ENCODE measurements around the gene NOP14.

DNA sequence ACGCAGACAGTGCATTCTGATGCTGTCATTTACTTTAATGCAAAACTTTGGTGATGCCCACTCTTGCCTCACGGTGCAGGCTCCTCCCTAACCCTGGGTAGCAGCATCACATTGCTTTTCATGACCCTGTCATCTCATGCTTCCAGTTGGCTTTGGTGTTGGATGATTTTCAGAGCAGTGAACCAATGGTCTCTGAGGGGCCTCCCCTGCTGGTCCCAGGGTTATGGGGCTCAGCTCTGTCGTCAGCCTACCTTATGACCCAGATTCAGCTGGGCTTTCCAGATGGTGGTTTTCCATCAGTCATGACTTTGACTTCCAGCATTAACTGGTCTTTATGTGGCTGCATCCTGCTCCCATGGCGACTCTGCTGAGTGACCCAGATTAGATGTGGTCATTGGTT is 56.0 kb downstream of the NOP14 start:
- TF ChIP-seq RXRA (IDR thresholded peaks at IDR 0.05; ENCODE audit: borderline replicate concordance, low read depth) (no peak), EP300 (IDR thresholded peaks at IDR 0.05; ENCODE audit: borderline replicate concordance in 1 of 2, low read depth in 1 of 2, low read length in 1 of 2) (no peak), POLR2AphosphoS5 (IDR thresholded peaks at IDR 0.05; ENCODE audit: low read depth, low read length) (no peak), JUND (IDR thresholded peaks at IDR 0.05) (no peak), TAF1 (IDR thresholded peaks at IDR 0.05; ENCODE audit: borderline replicate concordance, low read depth, low read length) (no peak), GATA2 (CRISPR knock-in tag; IDR thresholded peaks at IDR 0.05) (no peak), EZH2phosphoT487 (IDR thresholded peaks at IDR 0.05; ENCODE audit: borderline replicate concordance, low read depth) (no peak), YY1 (IDR thresholded peaks at IDR 0.05; ENCODE audit: low read depth) (no peak), NRF1 (IDR thresholded peaks at IDR 0.05; ENCODE audit: low read depth, low read length) (no peak)
- TF ChIP-seq, protein P1, sequence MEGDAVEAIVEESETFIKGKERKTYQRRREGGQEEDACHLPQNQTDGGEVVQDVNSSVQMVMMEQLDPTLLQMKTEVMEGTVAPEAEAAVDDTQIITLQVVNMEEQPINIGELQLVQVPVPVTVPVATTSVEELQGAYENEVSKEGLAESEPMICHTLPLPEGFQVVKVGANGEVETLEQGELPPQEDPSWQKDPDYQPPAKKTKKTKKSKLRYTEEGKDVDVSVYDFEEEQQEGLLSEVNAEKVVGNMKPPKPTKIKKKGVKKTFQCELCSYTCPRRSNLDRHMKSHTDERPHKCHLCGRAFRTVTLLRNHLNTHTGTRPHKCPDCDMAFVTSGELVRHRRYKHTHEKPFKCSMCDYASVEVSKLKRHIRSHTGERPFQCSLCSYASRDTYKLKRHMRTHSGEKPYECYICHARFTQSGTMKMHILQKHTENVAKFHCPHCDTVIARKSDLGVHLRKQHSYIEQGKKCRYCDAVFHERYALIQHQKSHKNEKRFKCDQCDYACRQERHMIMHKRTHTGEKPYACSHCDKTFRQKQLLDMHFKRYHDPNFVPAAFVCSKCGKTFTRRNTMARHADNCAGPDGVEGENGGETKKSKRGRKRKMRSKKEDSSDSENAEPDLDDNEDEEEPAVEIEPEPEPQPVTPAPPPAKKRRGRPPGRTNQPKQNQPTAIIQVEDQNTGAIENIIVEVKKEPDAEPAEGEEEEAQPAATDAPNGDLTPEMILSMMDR (IDR thresholded peaks at IDR 0.05), result no peak
- TF ChIP-seq, protein P2, sequence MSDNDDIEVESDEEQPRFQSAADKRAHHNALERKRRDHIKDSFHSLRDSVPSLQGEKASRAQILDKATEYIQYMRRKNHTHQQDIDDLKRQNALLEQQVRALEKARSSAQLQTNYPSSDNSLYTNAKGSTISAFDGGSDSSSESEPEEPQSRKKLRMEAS (IDR thresholded peaks at IDR 0.05; ENCODE audit: low read depth), result no peak
- TF ChIP-seq, protein P3, sequence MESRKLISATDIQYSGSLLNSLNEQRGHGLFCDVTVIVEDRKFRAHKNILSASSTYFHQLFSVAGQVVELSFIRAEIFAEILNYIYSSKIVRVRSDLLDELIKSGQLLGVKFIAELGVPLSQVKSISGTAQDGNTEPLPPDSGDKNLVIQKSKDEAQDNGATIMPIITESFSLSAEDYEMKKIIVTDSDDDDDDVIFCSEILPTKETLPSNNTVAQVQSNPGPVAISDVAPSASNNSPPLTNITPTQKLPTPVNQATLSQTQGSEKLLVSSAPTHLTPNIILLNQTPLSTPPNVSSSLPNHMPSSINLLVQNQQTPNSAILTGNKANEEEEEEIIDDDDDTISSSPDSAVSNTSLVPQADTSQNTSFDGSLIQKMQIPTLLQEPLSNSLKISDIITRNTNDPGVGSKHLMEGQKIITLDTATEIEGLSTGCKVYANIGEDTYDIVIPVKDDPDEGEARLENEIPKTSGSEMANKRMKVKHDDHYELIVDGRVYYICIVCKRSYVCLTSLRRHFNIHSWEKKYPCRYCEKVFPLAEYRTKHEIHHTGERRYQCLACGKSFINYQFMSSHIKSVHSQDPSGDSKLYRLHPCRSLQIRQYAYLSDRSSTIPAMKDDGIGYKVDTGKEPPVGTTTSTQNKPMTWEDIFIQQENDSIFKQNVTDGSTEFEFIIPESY (IDR thresholded peaks at IDR 0.05; ENCODE audit: borderline replicate concordance, low read depth), result no peak
- TF ChIP-seq, protein P4, sequence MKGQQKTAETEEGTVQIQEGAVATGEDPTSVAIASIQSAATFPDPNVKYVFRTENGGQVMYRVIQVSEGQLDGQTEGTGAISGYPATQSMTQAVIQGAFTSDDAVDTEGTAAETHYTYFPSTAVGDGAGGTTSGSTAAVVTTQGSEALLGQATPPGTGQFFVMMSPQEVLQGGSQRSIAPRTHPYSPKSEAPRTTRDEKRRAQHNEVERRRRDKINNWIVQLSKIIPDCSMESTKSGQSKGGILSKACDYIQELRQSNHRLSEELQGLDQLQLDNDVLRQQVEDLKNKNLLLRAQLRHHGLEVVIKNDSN (IDR thresholded peaks at IDR 0.05; ENCODE audit: borderline replicate concordance, low read depth), result no peak

All from SK-N-SH (cell line).